ENCODE results near the gene MYO1H.
"Not testable (repeated sequence)": the region's sequence is repeated elsewhere in the genome, so short reads cannot be mapped to it uniquely, and the experiment has no call there.

MYO1H gene

DNA sequence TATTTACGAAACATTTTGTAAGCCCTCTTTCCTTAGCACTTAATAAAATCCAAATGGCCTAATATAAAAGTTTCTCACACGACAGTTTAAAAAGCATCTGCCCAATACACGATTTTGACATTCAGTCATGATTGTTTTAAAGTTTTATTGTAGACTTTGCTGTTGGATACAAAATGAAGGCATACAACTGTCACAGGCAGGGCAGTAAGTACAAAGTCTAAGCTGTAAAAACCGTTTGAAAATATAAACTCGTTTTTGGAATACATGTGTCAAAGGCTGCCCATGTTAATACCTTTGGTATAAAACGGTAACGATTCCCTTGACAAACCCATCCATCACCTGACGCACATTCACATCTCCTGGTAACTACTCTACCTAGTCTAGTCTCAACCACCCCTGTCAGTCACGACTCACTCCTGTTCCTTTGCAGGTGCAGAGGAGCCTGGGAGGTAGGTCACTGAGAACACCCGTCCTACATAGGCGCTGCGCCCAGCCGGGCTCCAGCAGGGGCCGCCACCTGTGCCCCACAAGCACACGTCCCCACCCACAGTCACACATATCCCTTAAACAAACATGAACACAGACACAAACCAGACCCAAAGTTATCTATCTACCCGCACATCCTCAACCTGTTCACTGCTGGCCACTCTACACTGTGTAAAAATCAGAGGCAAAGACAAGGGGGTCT lies 102.3 kb downstream of the MYO1H start:
- no peak for DNase-seq

DNA sequence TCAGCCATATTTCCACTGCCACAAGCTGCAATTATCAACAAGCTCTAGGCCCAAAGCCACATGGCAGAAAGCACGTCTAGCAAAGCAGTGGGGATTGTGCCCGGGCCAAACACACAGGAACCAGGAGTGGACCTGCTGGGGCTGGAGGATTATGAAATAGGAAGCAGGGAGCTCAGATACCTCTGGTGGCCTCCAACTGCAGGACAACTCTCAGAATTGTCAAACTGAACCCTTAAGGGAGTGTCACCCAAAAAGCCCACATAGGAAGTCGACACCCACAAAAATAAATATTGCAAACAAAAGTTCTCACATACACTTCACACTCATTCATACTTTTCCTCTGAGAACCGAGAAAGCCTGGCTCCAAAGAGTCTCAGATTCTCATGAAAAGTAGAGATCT lies 103.3 kb downstream of the MYO1H start:
- no peak for DNase-seq

DNA sequence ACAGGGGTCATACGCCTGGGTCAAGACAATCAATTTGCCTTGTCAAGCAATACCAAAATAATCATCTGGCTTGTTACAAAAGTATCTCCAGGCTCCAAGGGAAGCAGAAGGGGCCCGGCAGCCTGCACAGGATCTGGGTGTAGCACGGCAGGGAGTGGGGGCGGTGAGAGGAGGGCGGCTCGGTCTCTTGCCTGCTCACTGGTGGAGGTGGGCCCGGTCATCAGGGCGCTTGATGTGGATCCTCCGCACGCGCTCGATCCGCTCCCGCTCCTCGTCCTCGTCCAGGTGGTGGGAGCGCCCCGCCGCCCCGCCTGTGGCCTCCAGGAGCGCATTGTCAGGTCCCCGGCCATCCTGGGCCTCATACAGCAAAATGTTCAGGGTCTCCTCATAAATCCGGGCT lies 103.7 kb downstream of the MYO1H start:
- no peak for DNase-seq

DNA sequence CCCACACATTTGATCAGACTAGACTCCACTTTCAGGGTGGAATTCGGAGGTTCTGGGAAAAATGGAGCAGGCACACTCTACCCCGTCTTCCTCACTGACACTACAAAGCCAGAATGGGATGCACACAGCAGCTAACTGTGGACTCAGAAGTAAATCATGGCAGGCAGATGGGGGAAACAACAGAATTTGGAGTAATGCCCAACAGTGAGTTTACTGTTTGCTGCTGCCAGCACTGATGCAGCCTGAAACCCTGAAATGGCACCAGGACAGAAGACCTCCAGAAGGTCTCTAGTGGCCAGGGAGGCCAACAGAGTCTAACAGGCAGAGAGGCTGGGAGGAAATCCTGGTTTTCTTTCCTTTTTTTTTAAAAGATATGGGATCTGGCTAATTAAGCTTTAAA lies 104.8 kb downstream of the MYO1H start:
- no peak for DNase-seq

DNA sequence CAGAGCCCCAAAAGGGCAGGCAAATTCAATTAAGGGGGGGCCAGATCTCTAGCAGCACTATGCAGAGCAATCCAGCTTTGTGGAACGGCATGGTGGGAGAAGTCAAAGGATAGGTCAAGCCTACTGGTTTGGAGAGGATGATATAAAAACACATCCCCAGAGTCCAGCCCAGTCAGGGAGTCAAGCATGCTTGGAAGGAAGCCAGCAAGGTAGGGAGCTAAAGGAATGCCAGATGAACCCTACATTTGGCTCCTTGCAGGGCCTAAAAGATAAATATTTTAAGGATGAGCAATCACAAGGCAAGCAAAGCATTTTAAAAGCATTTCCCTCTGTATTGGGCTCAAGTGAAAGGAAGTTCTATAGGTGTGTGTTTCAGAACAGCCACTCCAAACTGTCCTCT lies 108.0 kb downstream of the MYO1H start:
- DNase-seq = no peak

DNA sequence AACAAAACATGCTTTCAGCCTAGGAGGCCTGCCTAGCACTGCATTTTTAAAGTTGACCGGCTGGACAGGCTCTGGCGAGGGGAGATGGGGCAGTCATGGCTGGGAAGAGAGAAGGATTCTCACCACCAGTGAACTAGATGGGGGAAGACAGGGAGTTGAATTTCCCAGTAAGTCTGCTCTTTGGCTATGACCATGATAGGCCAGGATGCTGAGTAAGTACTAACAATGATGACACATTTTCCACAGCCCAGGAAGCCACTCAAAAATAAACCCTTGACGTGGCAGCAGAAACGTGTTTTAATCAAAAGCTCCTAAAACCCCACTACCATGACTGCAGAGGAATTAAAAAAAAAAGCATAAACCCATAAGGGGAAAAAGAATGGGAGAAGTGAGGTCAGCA lies 110.4 kb downstream of the MYO1H start:
- DNase-seq = no peak

DNA sequence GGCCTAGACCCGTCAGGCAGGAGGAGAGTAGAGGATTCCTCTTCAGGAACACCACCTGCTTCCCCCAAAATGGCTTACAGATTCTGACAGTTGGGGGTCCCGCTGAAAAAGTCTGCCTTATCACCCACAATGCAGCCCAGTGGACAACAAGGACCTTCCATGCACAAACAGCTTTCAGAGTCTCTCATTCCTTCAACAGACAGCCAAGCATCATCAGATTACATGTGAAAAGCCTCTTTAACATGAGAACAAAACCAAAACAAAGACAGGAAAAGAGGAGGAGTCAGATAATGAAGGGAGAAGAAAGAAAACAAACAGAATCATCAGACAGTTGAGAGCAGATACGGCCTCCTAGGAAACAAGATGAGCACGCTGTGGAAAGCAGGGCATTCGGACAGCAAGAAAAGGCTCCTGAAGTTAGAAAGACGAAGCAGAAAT lies 111.1 kb downstream of the MYO1H start:
- DNase-seq = no peak

DNA sequence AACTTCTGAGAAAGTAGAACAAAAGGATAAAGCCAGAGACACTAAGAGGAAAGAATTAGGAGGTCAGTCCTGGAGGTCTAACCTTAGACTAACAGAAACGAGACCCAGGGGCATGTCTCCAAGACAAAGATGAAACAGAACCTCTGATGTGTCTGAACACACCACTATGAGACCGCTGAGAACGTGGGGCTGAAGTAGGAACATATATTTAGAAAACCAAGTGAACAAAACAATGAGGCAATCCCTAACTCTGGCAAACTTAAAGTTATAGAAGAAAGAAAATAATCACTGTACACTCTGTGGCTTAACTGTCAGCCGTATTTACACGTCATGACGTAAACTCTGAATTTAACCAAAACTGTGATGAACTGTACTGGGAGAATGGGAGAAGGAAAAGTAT lies 111.5 kb downstream of the MYO1H start:
- DNase-seq = no peak

DNA sequence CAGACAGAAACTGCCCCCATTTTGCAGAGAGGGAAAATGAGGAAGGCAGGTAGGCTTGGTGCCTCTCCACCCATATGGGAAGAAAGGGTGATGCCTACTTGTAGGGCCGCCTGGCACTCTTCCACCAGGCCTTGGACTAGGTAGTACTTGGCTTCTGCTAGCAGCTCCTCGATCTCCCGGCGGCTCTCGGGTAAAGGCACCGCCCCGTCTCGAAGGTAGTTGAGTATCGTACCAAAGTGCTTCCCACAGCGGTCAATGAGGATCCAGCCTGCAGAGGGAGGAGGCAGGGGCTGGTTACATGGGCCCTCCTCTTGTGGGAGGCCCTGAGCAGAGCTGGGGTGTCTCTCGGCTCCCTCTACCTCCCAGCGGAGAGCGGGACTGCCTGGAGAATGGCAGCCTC lies 112.8 kb downstream of the MYO1H start:
- no peak for DNase-seq

DNA sequence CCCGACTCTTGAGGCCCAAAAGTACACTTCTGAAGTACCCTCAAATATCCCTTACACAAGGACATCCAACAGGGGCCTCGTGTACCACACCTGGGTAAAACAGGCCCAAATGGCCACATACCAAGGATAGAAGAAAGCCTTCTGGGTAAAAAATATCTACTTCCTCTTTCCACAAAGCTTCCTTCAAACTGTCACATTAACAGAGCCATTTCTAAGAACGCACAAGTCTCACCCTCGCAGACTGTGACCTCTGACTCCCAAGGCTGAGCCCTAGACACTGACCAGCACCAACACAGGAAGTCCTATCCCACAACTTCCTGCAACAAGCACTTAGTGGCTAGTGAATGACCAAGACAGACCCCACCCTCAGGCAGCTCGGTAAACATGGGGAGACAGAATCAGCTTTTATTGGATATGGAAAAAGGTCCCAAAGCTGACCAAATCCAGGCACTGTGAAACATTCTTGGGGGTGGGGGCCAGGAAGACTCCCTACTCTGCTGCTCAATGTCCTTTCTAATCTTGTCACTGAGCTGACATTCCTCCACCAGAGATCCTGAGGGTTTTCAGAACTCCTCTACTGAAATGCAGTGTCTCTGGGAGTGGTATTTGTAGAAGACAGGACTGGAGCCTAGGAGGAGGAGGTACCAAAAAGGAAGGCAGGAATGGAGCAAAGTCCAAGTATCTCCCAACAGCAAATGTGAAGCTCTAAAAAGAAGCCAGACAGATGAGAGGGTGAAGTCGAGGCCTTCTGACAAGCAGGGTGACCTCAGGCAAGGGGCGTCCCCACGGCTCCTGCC lies 113.5 kb downstream of the MYO1H start:
- no peak for DNase-seq

DNA sequence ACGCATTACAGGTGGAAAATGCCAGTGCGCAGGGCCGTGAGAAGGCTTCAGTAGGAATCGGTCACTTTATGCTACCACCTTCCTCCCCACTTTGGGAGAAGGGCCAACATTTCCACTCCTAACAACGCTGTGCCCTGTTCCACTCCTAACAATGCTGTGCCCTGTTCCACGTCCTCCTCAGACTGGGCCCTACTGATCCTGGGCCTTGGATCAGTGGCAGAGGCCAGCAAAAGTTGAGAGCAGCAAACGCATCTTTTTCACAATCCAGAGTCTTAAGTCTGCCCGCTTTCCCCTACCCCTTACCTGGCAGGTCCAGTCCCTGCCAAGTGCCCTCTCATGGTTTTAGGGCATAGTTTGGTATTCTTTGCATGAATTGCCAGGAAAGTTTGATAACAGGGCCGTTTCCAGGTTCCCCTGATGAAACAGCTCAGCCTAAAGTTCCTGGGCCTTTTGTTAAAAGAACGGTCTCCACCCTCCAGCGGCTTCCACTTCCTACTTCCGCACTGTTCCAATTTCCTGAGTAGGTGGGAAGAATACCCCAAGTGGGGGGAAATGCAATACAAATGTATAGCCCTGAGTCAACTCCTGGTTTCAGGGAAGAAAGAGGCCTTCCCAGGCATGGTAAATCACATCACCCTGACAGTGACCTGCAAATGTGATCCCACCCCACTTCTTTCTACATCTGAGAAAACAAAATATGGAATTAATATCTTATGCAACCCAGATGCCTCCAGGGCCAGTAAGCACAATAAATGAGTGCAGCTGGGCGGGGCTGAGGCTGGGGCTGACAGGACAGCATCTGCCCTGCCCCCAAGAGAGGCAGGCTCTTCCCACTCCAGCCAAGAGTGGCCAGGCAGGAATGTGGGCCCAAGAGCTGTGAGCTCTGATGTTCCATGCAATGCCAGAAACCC lies 114.4 kb downstream of the MYO1H start:
- no peak for DNase-seq

DNA sequence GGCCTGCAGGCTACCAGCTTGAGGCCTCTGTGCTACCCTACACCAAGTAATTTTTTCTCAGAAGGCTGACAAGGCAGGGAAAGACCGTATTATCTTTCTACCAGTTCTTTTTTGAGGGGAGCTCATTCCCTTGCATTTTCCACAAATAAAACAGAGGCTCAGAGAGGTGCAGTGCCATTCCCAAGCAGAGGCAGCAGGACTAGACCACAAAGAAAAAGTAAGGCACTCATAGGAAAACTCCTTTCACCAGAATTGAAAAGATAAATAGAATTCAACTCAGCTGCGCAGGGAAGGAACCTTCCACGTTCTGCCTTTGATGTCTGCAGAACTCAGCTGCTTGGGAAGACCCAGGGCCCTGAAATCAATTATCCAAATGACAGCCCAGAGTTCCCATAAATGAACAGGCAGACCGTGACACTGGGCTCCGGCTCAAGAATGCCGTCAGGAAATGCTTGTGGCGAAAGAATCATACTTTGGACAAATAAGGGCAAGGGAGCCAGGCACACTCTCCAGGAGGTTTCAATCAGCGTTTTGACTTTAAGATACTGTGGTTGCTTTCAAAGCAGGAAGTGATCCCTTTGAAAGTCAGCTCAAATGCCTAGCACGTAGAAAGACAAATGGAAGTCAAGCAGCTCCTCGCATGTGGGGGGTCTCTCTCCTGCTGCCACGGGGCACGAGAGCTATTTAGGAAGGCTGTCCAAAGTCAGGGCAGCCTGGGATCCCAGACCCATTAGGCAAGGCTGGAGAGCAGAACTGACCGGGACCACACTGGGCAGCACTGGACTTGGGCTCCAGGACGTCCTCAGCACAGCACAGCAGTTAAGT lies 115.4 kb downstream of the MYO1H start:
- DNase-seq = no peak

DNA sequence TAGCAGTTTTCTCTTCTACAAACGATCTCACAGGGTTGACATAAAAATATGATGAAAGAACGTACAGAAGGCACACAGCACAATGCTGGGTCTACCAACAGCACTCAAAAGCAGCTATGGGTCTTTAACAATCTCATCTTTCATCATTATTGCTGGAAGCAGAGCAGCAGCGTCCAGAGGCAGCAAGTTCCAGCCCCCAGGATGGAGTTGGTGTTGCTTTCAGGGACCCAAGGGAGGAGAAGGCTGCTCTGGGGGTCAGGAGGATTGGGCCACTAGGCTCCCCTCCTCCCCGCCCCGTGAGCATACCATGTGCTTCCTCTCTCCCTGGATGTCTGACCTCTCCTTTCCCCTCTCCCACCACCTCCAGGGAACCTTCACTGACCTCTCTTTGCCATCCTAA lies 116.1 kb downstream of the MYO1H start:
- DNase-seq = no peak

DNA sequence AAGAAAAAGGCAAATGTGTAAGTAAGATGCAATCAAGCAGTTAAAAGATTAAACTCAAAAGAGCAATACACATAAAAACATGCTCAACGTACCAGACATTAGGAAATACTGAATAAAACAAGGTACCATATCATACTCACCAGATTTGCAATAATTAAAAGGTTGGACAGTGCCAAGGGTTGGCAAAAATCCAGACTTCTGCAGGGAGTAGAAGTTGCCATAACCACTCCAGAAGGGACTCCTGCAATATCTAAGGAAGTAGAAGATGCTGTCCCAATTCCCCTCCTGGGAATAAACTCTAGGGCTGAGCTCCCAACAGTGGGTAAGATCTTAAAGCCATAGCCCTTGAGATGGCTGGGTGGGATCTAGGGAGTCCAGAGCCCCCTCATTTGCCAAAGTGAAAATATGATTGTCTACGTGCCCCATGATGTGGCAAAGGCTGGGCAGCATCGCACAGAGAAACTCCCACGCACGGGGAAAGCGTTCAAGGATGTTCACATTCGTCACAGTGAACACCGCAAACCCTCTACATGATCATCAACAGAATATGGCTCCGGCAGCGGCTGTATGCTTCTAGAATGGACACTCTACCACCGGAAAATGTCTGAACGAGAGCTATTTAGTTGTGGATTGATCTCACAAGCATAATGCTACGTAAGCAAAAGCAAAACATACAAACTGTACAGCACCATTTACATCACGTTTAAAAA lies 117.1 kb downstream of the MYO1H start:
- DNase-seq = no peak

DNA sequence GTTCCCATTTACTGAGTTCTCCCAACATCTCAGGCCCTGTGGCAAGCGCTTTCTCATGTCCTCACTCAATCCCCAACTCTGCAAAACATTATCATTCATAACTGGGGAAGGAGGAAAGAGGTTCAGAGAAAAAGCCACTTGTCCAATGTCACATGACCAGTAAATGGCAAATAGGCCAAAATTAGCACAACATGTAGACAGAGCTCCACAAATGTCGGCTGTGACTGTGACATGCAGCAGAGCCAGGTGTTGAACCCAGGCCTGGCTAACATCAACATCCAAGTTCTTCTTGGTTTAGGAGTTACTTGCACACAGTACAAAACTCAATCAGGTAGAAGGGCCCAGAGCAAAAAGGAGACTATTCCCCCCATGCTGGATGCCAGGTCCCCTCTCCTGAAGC lies 118.6 kb downstream of the MYO1H start:
- DNase-seq = no peak

DNA sequence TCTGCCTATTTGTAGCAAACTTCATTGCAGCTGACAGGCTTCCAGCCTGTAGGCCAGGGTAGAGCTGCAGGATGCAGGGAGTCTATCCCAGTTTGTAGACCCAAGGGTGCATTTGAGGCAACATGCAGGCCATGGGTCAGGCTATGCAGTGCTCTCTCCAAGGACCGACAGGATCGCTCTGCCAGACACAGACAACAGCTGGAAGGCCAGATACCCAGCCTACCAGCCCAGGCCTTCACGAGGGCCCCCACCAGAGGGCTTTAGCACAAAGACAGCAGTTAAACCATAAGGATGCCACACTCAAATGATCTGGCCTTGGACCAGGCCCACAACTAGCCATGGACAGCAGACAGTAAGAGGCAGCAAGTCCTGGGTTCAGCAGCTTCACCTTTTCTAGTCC lies 119.1 kb downstream of the MYO1H start:
- DNase-seq = no peak

DNA sequence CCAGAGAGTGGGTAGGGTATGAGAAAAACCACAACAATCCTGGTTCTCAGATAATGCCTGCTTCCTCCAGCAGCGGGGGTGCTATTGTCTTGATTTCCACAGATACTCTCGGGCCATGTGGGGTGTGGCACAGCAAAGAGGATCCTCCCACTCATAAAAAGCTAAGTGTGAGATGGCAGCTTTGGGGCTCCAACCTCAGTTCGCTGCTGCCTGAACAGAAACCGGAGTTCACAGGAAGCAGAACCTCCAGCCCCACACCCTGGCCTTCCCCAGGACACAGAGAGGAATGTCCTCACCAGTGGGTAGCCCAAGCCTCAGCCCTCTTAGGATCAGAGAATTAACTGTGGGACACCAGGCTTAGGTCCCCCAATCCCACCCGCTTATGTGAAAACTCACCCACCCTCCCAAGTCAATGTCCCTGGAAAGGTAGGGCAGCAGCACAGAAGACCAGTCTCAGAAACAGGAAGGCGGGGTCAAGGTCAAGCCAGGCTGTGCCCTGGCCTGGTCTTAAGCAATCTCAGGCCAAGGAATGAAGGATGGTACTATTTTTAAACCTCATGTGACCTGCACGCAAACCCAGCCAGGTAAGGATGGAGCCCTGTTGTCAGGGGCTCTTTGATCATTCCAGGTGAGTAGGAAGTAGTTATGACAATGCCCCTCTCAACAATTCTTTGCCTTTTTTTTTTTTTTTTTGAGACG lies 120.4 kb downstream of the MYO1H start:
- no peak for DNase-seq

DNA sequence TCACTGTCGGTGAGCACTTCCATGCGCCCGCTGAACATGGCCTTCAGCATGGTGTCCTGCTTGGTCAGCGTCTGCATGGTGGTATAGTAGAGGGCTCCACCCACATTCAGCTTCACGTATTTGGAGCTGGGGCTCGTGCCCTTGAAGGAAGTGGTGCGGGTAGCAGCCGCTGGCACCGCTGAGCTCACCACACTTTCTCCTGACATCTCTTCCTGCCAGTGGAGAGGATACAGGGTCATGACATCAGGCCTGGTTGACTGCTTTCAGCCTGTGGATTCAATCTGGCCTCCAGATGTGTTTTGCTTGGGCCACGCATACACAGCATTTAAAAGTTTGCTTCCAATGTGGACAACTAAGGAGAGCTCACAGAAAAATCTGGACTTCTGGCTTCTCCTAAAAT lies 121.8 kb downstream of the MYO1H start:
- DNase-seq = no peak

DNA sequence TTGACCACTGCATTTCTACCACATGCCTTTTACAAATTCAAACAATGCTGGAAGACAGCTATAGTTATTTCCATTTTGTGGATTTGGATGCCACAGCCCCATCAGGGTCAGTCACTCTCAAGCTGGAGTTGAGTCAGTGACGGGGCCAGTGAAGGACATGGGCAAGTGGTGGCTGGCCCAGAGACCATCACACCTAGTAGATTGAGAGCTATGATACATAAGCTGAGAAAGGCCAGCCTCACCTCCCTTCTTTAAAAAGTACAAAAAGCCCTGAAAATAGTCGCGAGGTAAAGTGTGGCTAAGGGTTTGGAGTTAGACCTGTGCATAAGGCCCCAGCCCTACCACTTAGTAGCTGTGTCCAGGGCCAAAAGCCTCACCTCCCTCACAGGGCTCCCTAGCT lies 125.3 kb downstream of the MYO1H start:
- no peak for DNase-seq

DNA sequence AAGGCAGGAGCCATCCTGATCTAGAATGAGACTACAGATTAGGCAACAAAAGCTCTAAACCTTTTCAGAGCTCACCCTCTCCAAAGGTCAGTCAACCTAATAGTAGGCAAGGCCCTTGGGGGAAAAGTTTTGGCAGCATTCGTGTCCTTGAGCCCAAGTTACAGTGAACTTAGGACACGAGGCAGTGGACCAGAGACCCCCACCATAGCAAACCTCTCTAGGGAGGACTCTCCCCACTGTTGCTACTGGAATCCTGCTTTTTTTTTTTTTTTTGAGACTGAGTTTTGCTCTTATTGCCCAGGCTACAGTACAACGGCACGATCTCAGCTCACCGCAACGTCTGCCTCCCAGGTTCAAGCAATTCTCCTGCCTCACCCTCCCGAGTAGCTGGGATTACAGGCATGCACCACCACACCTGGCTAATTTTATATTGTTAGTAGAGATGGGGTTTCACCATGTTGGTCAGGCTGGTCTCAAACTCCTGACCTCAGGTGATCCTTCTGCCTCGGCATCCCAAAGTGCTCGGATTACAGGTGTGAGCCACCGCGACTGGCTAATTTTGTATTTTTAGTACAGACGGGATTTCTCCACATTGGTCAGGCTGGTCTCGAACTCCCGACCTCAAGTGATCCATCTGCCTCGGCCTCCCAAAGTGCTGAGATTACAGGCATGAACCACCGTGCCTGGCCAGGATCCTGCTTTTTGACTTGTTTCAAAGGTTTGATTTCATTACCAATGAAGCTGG lies 126.0 kb downstream of the MYO1H start:
- DNase-seq = not testable (repeated sequence)

DNA sequence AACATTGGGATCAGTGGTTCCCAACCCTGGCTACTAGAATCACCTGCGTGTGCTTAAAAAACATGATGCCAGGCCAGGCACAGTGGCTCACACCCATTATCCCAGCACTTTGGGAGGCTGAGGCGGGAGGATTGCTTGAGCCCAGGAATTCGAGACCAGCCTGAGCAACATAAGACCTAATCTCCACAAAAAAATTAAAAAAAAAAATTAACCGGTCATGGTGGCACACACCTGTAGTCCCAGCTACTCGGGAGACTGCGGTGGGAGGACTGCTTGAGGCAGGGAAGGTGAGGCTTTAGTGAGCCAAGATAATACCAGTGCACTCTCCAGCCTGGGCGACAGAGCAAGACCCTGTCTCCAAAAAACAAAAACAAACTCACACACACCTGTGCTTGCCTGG lies 127.4 kb downstream of the MYO1H start:
- no peak for DNase-seq
